Endothelial cell of umbilical vein (primary cell): Measurements from ENCODE around the gene HMCN1.

Experiments
- EZH2 ChIP-seq: IDR thresholded peaks from 2 replicates; pipeline ENCODE4 v1.6.1; 2012; ENCODE audit warnings: borderline replicate concordance, low read depth, mild to moderate bottlenecking, moderate library complexity, low read length, inconsistent platforms; ENCODE audit not compliant: severe bottlenecking
- MYC ChIP-seq: IDR thresholded peaks from one replicate; pipeline ENCODE4 v1.6.1; 2011; ENCODE audit warnings: mild to moderate bottlenecking, low read depth, low read length
- POLR2A ChIP-seq: IDR thresholded peaks from 2 replicates; pipeline ENCODE4 v1.6.1; 2012; ENCODE audit warnings: low read depth, mild to moderate bottlenecking, control low read depth, low read length
- POLR2AphosphoS5 ChIP-seq: IDR thresholded peaks from 2 replicates; pipeline ENCODE4 v1.6.1; 2012; ENCODE audit warnings: low read depth, mild to moderate bottlenecking, control low read depth, low read length, moderate library complexity; ENCODE audit not compliant: insufficient read depth
- TF ChIP-seq, protein P1 (sequence below), 2 donors: IDR thresholded peaks; 1 replicate in 1 of 2; 2 replicates in 1 of 2; pipeline ENCODE4 v1.5.1; 2011; ENCODE audit warnings: low read length in 2 of 2, mild to moderate bottlenecking in 2 of 2, moderate library complexity in 2 of 2, control low read depth in 1 of 2, inconsistent platforms in 1 of 2, low read depth in 1 of 2; ENCODE audit not compliant: insufficient read depth in 1 of 2; ENCODE audit errors: extremely low read depth in 1 of 2
- TF ChIP-seq, protein P2 (sequence below): IDR thresholded peaks from 2 replicates; pipeline ENCODE4 v1.6.1; 2011; ENCODE audit not compliant: insufficient read depth, insufficient read length

- TF ChIP-seq POLR2AphosphoS5 = no peak
- TF ChIP-seq, protein P1, sequence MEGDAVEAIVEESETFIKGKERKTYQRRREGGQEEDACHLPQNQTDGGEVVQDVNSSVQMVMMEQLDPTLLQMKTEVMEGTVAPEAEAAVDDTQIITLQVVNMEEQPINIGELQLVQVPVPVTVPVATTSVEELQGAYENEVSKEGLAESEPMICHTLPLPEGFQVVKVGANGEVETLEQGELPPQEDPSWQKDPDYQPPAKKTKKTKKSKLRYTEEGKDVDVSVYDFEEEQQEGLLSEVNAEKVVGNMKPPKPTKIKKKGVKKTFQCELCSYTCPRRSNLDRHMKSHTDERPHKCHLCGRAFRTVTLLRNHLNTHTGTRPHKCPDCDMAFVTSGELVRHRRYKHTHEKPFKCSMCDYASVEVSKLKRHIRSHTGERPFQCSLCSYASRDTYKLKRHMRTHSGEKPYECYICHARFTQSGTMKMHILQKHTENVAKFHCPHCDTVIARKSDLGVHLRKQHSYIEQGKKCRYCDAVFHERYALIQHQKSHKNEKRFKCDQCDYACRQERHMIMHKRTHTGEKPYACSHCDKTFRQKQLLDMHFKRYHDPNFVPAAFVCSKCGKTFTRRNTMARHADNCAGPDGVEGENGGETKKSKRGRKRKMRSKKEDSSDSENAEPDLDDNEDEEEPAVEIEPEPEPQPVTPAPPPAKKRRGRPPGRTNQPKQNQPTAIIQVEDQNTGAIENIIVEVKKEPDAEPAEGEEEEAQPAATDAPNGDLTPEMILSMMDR (IDR thresholded peaks at IDR 0.05; ENCODE audit: extremely low read depth in 1 of 2, insufficient read depth in 1 of 2, low read depth in 1 of 2, low read length in 2 of 2) = no peak
- TF ChIP-seq MYC = no peak
- TF ChIP-seq EZH2 = no peak
- TF ChIP-seq, protein P2, sequence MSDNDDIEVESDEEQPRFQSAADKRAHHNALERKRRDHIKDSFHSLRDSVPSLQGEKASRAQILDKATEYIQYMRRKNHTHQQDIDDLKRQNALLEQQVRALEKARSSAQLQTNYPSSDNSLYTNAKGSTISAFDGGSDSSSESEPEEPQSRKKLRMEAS = no peak
- TF ChIP-seq POLR2A = no peak
These were observed 41.3 kb downstream of the HMCN1 start for GRCh38 chr1:185775501-185775900.
